C4-2B (cell line): Measurements from ENCODE around the gene CLSTN1.

Experiments
- H3K27ac ChIP-seq: fragments of 450-650 bp; 2 replicates; pipeline ENCODE4 v1.5.1; 2017
- CTCF ChIP-seq: fragments of 450-650 bp; conservative IDR thresholded peaks from 2 replicates; pipeline ENCODE4 v1.5.1; 2017; ENCODE audit warnings: mild to moderate bottlenecking
- ZFX ChIP-seq: fragments of 450-650 bp; IDR thresholded peaks from 2 replicates; pipeline ENCODE4 v1.6.1; 2017

CLSTN1 gene

GRCh38 chr1:9731051-9731537 lies 92.7 kb downstream of the CLSTN1 start:
- H3K27ac ChIP-seq, result no peak overlapping the region
- no peak for TF ChIP-seq ZFX
- no peak for TF ChIP-seq CTCF

GRCh38 chr1:9730096-9730901 lies 93.5 kb downstream of the CLSTN1 start:
- H3K27ac ChIP-seq, result no peak overlapping the region
- TF ChIP-seq CTCF (no peak), ZFX (no peak)

DNA sequence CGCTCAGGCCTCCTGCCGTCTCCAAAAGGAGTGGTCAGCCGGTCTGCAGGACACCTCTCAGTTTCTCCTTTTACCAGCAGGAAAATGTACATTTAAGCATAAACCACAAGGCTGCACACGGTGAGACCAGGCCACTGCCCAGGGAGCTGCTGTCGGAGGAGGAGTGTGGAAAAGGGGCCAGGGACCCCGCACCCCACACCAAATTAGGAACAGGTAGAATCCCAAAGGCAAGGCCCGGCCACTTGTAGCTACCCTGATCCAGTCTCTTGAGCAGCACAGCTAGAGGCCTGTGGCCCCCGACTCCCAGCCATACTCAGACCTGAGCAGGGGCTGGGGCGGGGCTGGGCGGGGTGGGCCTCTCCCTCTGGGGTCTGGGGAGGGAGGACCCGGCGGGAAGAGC lies 94.2 kb downstream of the CLSTN1 start:
- TF ChIP-seq CTCF, result no peak

DNA sequence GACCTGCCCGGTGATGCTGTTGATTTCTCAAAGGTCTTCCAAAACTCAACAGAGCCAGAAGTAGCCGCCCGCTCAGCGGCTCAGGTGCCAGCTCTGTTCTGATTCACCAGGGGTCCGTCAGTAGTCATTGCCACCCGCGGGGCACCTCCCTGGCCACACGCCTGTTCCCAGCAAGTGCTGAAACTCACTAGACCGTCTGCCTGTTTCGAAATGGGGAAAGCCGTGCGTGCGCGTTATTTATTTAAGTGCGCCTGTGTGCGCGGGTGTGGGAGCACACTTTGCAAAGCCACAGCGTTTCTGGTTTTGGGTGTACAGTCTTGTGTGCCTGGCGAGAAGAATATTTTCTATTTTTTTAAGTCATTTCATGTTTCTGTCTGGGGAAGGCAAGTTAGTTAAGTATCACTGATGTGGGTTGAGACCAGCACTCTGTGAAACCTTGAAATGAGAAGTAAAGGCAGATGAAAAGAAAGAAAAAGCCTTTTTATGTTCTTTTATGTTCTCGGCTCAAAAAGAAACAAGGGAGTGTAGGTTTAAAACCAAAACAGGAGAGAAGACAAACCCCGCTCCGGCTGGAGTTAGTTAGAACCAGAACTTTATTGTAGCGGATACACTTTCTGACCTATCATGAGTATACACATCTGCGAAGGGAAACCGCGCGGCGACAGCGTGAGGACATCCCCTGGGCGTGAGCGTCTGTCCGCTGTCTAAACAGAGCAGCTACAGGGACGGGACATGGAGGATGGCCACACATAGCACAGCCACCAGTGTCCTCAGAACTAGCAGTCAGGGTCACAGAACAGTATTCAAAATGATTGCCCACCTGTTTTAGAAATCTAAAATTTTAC lies 95.1 kb downstream of the CLSTN1 start:
- H3K27ac ChIP-seq, result no peak overlapping the region
- no peak for TF ChIP-seq ZFX
- no peak for TF ChIP-seq CTCF

More for the DNA sequence above, 94.2 kb downstream of the CLSTN1 start:
- no peak overlapping the region for H3K27ac ChIP-seq

GRCh38 chr1:9726905-9727595 lies 96.7 kb downstream of the CLSTN1 start:
- TF ChIP-seq ZFX, result no peak
- no peak for TF ChIP-seq CTCF
- no peak overlapping the region for H3K27ac ChIP-seq

GRCh38 chr1:9726406-9726805 lies 97.4 kb downstream of the CLSTN1 start:
- no peak overlapping the region for H3K27ac ChIP-seq
- TF ChIP-seq ZFX (no peak), CTCF (no peak)
